ENCODE results near the gene SIGLEC8. TPM values are rescaled to one million over a fixed set of nuclear protein-coding genes. Genes with fewer than 3 reads are reported as not detected.

Gene SIGLEC8
- not detected in 2 replicates for polyA plus RNA-seq (2013)

DNA sequence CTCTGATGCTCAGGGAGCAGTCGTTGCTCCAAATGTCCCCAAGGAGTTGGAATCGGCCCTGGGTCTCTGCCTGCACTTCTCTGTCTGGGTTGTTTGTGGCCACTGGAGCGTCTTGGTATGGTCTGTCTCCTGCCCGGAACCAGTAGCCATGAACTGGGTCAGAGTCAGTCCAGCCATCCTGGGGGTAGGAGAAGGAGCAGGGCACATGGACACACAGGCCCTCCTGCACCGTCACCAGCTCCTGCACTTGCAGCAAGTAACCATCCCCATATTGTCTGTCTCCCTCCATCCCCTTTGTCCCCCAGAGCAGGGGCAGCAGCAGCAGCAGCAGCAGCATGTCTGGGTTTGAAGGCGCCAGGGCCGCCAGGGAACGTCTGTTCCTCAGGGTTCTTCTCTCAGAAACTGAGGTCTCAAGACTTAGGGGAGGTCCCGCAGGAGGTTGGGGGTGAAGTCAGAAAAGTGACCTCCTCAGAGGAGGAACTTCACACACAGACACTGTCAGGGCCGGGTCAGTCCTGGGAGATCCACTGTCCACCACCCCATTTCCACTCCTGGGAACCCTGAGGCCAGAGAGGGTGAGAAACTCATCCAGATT, at the start of gene SIGLEC8:
SIGLEC8 (minus strand) TSS at position 404 of the 595 bp plus-strand sequence; CDS start at position 337, 67 bp downstream.
- no peak within 1 kb of the TSS for H4K12ac ChIP-seq (ENCODE audit: low read depth, low read length)
- no peak within 1 kb of the TSS for H3K18ac ChIP-seq (ENCODE audit: low read length)
- H3K36me3 ChIP-seq (ENCODE audit: control insufficient read depth in 1 of 2, insufficient read depth in 2 of 2, low read length in 2 of 2): no peaks in the 10 kb centered on the region
- H3K9ac ChIP-seq (ENCODE audit: low read length): no peak within 1 kb of the TSS
- H3K4me1 ChIP-seq (ENCODE audit: control insufficient read depth in 1 of 2, insufficient read depth in 2 of 2, low read length in 2 of 2): no peaks in the 10 kb centered on the region
- no CpG with 5 or more reads among the region's 10 CpGs for WGBS (ENCODE audit: extremely low coverage, insufficient coverage, insufficient read length)
- no peak within 1 kb of the TSS for H3K23ac ChIP-seq (ENCODE audit: low read length)
- H2AFZ ChIP-seq (ENCODE audit: insufficient read depth, low read length, poor library complexity): no peak within 1 kb of the TSS
- H3K27ac ChIP-seq (ENCODE audit: low read depth, low read length): no peak within 1 kb of the TSS
- H3K4ac ChIP-seq (ENCODE audit: low read depth, low read length): no peak within 1 kb of the TSS
- peaks cover 29% of the 10 kb centered on the region for H3K9me3 ChIP-seq (ENCODE audit: insufficient read depth, low read depth, low read length)
- no peak within 1 kb of the TSS for H2BK12ac ChIP-seq (ENCODE audit: low read length)
- H2BK5ac ChIP-seq (ENCODE audit: low read depth, low read length, poor library complexity): no peak within 1 kb of the TSS
- H3K14ac ChIP-seq (ENCODE audit: low read length): no peak within 1 kb of the TSS
- DNase-seq: no peak
- H3K4me2 ChIP-seq (ENCODE audit: low read length): no peak within 1 kb of the TSS
- H3K79me1 ChIP-seq (ENCODE audit: low read length): peaks cover 1% of the 10 kb centered on the region
- no peaks in the 10 kb centered on the region for H3K27me3 ChIP-seq (ENCODE audit: insufficient read depth, low read length)
- peak within 1 kb of the TSS; percentile 36 for H3K4me3 ChIP-seq (ENCODE audit: low read depth, low read length)
- H3K79me2 ChIP-seq (ENCODE audit: control insufficient read depth, insufficient read depth, low read length, poor library complexity): no peaks in the 10 kb centered on the region
- H4K8ac ChIP-seq (ENCODE audit: low read depth, low read length): no peak within 1 kb of the TSS
- H2BK120ac ChIP-seq (ENCODE audit: insufficient read depth, low read length, poor library complexity): no peak within 1 kb of the TSS
- no peak within 1 kb of the TSS for H4K91ac ChIP-seq (ENCODE audit: low read depth, low read length)
- H2AK5ac ChIP-seq (ENCODE audit: low read length): no peak within 1 kb of the TSS

DNA sequence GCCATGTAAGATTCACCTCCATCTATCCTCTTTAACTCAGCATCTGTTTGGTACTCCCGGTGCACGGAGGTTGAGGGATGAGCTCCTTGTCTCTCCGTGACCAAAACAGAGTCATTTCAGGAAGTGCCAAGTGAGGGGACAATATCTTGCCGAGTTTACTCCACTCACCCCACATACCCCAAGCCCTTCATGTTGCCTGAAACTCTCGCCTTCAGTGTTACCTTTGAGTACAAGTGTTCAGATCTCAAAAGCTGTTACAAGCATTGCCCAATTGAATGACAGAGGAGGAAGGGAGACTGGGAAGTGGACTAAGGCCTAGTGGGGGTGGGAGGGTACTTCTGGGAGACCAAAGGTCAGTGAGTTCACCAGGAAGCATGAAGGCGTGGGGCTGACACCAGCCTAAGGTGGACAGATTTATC, 49.4 kb upstream of the SIGLEC8 start:
- H3K18ac ChIP-seq (ENCODE audit: low read length): no peak overlapping the region
- H3K4me3 ChIP-seq (ENCODE audit: low read depth, low read length): no peak overlapping the region
- no peaks in the 10 kb centered on the region for H3K79me1 ChIP-seq (ENCODE audit: low read length)
- no peak overlapping the region for H3K14ac ChIP-seq (ENCODE audit: low read length)
- no peak overlapping the region for H3K9ac ChIP-seq (ENCODE audit: low read length)
- no peaks in the 10 kb centered on the region for H3K36me3 ChIP-seq (ENCODE audit: control insufficient read depth in 1 of 2, insufficient read depth in 2 of 2, low read length in 2 of 2)
- H2AFZ ChIP-seq (ENCODE audit: insufficient read depth, low read length, poor library complexity): no peak overlapping the region
- H3K79me2 ChIP-seq (ENCODE audit: control insufficient read depth, insufficient read depth, low read length, poor library complexity): no peaks in the 10 kb centered on the region
- H3K9me3 ChIP-seq (ENCODE audit: insufficient read depth, low read depth, low read length): peaks cover 32% of the 10 kb centered on the region
- no peak overlapping the region for H3K27ac ChIP-seq (ENCODE audit: low read depth, low read length)
- no peak overlapping the region for H2BK5ac ChIP-seq (ENCODE audit: low read depth, low read length, poor library complexity)
- no CpG with 5 or more reads among the region's 6 CpGs for WGBS (ENCODE audit: extremely low coverage, insufficient coverage, insufficient read length)
- no peak overlapping the region for H3K4me2 ChIP-seq (ENCODE audit: low read length)
- H4K12ac ChIP-seq (ENCODE audit: low read depth, low read length): no peak overlapping the region
- no peaks in the 10 kb centered on the region for H3K4me1 ChIP-seq (ENCODE audit: control insufficient read depth in 1 of 2, insufficient read depth in 2 of 2, low read length in 2 of 2)
- H3K27me3 ChIP-seq (ENCODE audit: insufficient read depth, low read length): no peaks in the 10 kb centered on the region
- H4K8ac ChIP-seq (ENCODE audit: low read depth, low read length): no peak overlapping the region
- H2AK5ac ChIP-seq (ENCODE audit: low read length): no peak overlapping the region
- no peak overlapping the region for H2BK12ac ChIP-seq (ENCODE audit: low read length)
- H3K4ac ChIP-seq (ENCODE audit: low read depth, low read length): no peak overlapping the region
- no peak overlapping the region for H2BK120ac ChIP-seq (ENCODE audit: insufficient read depth, low read length, poor library complexity)
- no peak overlapping the region for H3K23ac ChIP-seq (ENCODE audit: low read length)
- H4K91ac ChIP-seq (ENCODE audit: low read depth, low read length): no peak overlapping the region
- no peak for DNase-seq

DNA sequence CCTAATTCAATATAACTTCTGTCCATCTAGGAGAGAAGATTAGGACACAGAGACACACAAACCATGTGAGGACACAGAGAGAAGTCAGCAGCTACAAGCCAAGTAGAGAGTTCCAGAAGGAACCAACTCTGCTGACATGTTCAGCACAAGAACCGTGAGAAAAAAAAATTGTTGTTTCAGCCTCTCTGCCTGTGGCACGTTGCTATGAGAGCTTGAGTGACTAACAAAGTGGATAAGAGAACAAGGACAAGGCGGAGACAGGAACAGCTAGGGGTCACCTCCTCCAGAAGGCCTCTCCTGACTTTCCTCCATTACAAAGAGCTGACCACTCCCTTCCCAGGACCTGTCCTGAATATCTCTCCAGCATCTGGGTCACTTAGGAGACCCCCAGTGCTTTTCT, 48.9 kb upstream of the SIGLEC8 start:
- Histone ChIP-seq H4K91ac (ENCODE audit: low read depth, low read length) (no peak overlapping the region), H2BK12ac (ENCODE audit: low read length) (no peak overlapping the region), H3K4me1 (ENCODE audit: control insufficient read depth in 1 of 2, insufficient read depth in 2 of 2, low read length in 2 of 2) (no peaks in the 10 kb centered on the region), H3K79me2 (ENCODE audit: control insufficient read depth, insufficient read depth, low read length, poor library complexity) (no peaks in the 10 kb centered on the region), H3K4ac (ENCODE audit: low read depth, low read length) (no peak overlapping the region), H3K9me3 (ENCODE audit: insufficient read depth, low read depth, low read length) (peaks cover 36% of the 10 kb centered on the region), H3K18ac (ENCODE audit: low read length) (no peak overlapping the region), H3K14ac (ENCODE audit: low read length) (no peak overlapping the region), H2AFZ (ENCODE audit: insufficient read depth, low read length, poor library complexity) (no peak overlapping the region), H3K23ac (ENCODE audit: low read length) (no peak overlapping the region), H2AK5ac (ENCODE audit: low read length) (no peak overlapping the region), H3K27ac (ENCODE audit: low read depth, low read length) (no peak overlapping the region), H3K4me3 (ENCODE audit: low read depth, low read length) (no peak overlapping the region), H2BK120ac (ENCODE audit: insufficient read depth, low read length, poor library complexity) (no peak overlapping the region), H4K12ac (ENCODE audit: low read depth, low read length) (no peak overlapping the region), H3K36me3 (ENCODE audit: control insufficient read depth in 1 of 2, insufficient read depth in 2 of 2, low read length in 2 of 2) (no peaks in the 10 kb centered on the region), H3K79me1 (ENCODE audit: low read length) (no peaks in the 10 kb centered on the region), H4K8ac (ENCODE audit: low read depth, low read length) (no peak overlapping the region), H3K4me2 (ENCODE audit: low read length) (no peak overlapping the region), H3K9ac (ENCODE audit: low read length) (no peak overlapping the region), H2BK5ac (ENCODE audit: low read depth, low read length, poor library complexity) (no peak overlapping the region), H3K27me3 (ENCODE audit: insufficient read depth, low read length) (no peaks in the 10 kb centered on the region)
- no peak for DNase-seq
- WGBS (ENCODE audit: extremely low coverage, insufficient coverage, insufficient read length): no CpG with 5 or more reads among the region's 3 CpGs

DNA sequence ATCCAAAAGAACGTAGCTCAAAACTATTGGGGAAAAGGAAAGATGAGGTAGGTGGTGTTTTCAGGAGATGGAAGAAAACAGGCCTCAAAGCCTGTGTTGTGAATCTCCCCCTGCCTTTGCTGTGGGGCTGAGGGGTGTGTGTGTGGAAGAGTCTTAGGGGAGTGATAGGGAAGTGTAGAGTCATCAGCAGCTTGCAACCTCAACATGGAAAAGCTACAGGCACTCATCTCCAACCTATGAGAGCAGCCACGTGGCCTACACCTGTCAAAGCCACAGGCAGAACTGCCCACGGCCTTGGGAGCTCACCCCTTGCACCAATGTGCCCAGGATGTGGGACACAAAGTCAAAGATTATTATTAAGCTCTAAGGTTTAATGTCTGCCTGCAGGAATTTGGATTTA, 47.6 kb upstream of the SIGLEC8 start:
- no peak overlapping the region for H4K12ac ChIP-seq (ENCODE audit: low read depth, low read length)
- H3K9ac ChIP-seq (ENCODE audit: low read length): no peak overlapping the region
- no peak overlapping the region for H3K18ac ChIP-seq (ENCODE audit: low read length)
- H3K36me3 ChIP-seq (ENCODE audit: control insufficient read depth in 1 of 2, insufficient read depth in 2 of 2, low read length in 2 of 2): no peaks in the 10 kb centered on the region
- H3K27ac ChIP-seq (ENCODE audit: low read depth, low read length): no peak overlapping the region
- H3K4me2 ChIP-seq (ENCODE audit: low read length): no peak overlapping the region
- no peak overlapping the region for H2BK120ac ChIP-seq (ENCODE audit: insufficient read depth, low read length, poor library complexity)
- no peak overlapping the region for H3K4ac ChIP-seq (ENCODE audit: low read depth, low read length)
- WGBS (ENCODE audit: extremely low coverage, insufficient coverage, insufficient read length): no CpG with 5 or more reads among the region's 3 CpGs
- H4K91ac ChIP-seq (ENCODE audit: low read depth, low read length): no peak overlapping the region
- no peak overlapping the region for H2BK5ac ChIP-seq (ENCODE audit: low read depth, low read length, poor library complexity)
- H3K4me3 ChIP-seq (ENCODE audit: low read depth, low read length): no peak overlapping the region
- H3K79me1 ChIP-seq (ENCODE audit: low read length): no peaks in the 10 kb centered on the region
- H3K23ac ChIP-seq (ENCODE audit: low read length): no peak overlapping the region
- no peaks in the 10 kb centered on the region for H3K79me2 ChIP-seq (ENCODE audit: control insufficient read depth, insufficient read depth, low read length, poor library complexity)
- H2AFZ ChIP-seq (ENCODE audit: insufficient read depth, low read length, poor library complexity): no peak overlapping the region
- H3K9me3 ChIP-seq (ENCODE audit: insufficient read depth, low read depth, low read length): peaks cover 48% of the 10 kb centered on the region
- no peak for DNase-seq
- H3K4me1 ChIP-seq (ENCODE audit: control insufficient read depth in 1 of 2, insufficient read depth in 2 of 2, low read length in 2 of 2): no peaks in the 10 kb centered on the region
- no peak overlapping the region for H2AK5ac ChIP-seq (ENCODE audit: low read length)
- H3K14ac ChIP-seq (ENCODE audit: low read length): no peak overlapping the region
- H2BK12ac ChIP-seq (ENCODE audit: low read length): no peak overlapping the region
- H4K8ac ChIP-seq (ENCODE audit: low read depth, low read length): no peak overlapping the region
- no peaks in the 10 kb centered on the region for H3K27me3 ChIP-seq (ENCODE audit: insufficient read depth, low read length)

All from trophoblast cell (in vitro differentiated cells and primary cell).